GM21390 (cell line): ENCODE data around the gene SLC13A5.

Source experiments
- ATAC-seq: cut with Tn5 transposase; IDR thresholded peaks from one replicate; pipeline ENCODE4 v1.9.1; 2021; ENCODE audit not compliant: unreplicated experiment

The SLC13A5 gene

GRCh38 chr17:6639586-6640535 is 73.3 kb downstream of the SLC13A5 start:
- ATAC-seq = no peak

- no peak for ATAC-seq
Measured at GRCh38 chr17:6639014-6639585, 74.1 kb downstream of the SLC13A5 start.

GRCh38 chr17:6638046-6638908 is 74.9 kb downstream of the SLC13A5 start:
- ATAC-seq = no peak

GRCh38 chr17:6637458-6637840 is 75.7 kb downstream of the SLC13A5 start:
- no peak for ATAC-seq

- ATAC-seq = no peak
Measured at GRCh38 chr17:6636616-6637457, 76.3 kb downstream of the SLC13A5 start.

- no peak for ATAC-seq
Measured at GRCh38 chr17:6636105-6636504, 77.1 kb downstream of the SLC13A5 start.
